Activated CD4-positive, alpha-beta T cell treated with anti-CD3 and anti-CD28 coated beads, Interleukin-2, amount 50 U/mL, for 4 hours (primary cell): ENCODE data around the gene ATG9B.

Experiments used
- DNase-seq, 2 experiments: peaks; one replicate each; pipeline ENCODE4 v3.0.0-alpha.2; 2020

ATG9B gene

DNA sequence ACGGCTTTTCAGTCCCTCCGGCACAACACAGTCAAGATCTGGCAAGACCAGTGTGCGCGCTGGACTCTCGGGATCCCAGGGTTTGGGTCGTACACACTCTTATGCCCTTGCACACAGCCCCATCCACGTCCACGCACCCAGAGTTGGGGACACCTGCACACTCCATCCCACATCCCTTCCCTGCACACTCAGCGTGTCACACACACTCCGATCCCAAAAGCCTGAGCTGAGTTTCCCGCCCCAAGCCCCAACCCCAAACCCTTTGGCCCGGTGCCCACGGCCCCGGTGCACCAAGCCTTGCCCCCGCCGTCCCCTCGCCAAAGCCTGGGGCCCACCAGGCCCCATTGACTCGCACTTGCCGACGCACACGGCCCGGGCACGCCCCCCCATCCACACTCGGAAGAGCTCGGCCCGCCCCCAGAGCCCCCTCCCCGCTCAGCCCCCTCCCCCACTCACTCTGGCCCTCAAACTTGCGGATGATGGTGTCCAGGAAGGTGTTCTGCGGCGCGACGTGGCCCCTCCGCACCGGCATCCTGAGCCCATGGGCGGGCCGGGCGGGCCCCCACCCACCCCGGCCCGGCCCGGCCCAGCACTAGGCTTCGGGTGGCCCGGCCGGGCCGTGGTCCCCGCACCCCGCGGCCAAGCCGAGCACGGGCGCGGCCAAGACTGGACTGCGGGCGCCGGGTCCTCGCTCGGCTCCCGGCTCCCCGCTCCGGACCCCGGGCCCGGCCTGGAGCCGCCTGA lies 46.7 kb downstream of the ATG9B start:
- no peak for DNase-seq

DNA sequence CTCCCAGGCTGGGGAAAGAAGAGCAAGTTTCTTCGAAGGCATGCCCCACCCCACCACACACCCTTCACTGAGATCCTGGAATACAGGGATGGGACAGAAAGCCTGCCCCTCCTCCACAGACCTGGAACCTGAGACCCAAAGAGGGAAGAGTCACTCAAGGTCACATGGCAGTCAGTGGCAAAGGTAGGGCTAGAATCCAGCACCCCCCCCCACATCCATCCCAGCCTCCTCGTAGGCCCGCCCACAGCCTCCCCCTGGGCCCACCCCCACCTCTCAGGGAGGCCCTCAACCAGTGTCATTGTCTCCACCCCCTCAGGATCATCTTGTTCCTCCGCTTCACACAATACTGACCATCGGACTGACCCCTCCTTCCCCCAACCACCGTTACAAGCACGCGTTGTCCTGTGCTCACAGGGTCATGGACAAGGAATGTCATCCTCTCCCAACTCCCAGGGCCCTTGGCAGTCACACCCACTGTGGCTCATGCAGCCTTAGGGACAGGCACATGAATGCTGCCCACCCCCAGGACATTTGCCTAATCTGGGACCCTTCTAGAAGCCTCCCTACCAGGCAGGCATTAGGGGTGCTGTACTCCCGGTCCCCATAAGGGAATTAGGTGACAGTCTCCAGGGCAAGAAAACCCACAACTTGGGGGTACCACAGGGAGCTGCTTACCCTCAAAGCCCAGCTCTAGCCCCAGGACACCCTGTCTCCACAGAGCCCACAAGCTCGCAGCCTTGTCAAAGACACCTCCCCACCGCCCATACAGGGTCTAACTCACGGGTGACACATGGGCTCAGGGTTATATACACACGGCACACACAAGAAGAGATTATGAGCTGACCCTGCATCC lies 47.5 kb downstream of the ATG9B start:
- no peak for DNase-seq

DNA sequence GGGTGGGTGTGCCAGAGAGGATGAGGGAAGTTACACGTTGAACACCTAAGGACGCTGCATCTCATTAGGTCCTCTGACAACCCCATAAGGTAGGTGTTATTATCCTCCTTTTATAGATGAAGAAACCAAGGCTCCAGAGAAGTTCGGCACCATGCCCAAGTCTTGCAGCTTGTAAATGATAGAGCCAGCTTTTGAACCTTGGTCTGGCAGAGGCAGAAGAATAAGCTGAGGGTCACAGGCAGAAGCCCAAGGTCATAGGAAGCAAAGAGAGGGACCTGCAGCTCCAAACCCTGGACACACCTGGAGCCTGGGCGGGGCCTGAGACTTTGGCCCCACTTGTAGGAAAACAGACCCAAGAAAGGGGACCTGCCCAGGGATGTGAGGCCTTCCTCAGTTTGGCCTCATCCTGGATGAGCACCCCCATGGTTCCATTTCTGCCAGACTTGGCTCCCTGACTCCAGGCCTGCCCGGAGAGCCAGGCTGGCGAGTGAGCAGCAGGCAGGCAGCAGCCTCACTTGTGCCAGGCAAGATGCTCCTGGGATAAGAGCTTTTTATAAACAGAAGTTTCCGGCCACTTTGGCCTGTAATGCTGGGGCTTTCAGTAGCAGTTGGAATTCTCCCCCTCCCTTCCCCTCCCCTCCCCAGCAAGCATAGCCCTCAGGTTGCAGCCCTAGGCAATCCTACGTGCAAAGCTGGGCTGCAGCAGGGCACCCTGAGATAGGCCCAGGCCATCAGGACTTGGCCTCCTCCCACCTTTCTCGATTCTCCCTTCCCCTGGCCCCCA lies 48.6 kb downstream of the ATG9B start:
- DNase-seq: no peak

DNA sequence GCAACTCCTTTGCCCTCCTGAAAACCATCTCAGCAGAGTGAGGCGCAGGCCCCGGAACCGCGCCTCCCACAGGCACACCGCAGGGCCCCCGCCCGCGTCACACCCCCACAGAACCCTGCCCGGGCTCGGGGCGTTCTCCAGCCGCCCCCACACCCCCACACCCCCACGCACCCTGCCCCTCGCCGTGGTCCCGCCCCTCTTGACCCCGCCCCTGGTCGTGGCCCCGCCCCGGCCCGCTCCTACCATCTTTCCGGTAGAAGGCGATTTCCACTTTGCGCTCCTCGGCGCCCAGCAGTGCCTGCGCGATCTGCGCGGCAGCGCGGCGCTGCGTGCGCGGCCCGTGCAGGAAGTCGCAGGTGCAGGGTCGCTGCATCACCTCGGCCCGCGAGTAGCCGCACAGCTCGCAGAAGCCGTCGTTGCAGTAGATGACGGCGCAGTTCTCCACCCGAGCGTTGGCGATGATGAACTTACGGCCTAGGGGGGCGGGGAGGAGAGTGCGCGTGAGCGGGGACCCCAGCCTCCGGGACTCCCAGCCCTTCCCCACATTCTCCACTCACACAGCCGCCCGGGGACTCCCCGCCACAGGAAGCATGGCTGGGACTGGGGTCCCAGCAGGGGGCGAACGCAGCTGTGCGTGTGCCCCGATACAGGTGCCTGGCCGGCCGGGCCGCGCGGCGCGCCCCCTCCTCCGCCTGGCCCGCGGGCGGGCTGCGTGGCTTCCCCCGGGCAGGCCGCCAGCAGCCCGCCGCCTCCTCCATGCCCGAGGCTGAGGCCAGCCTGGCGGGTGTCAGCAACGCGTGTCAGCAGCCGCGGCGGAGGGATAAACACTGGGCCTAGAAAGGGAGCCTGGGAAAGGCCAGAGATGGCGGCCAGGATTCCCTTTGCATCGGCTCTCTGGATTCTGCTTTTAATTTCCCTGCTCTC lies 49.6 kb downstream of the ATG9B start:
- DNase-seq: peak; percentile 85 to 86

DNA sequence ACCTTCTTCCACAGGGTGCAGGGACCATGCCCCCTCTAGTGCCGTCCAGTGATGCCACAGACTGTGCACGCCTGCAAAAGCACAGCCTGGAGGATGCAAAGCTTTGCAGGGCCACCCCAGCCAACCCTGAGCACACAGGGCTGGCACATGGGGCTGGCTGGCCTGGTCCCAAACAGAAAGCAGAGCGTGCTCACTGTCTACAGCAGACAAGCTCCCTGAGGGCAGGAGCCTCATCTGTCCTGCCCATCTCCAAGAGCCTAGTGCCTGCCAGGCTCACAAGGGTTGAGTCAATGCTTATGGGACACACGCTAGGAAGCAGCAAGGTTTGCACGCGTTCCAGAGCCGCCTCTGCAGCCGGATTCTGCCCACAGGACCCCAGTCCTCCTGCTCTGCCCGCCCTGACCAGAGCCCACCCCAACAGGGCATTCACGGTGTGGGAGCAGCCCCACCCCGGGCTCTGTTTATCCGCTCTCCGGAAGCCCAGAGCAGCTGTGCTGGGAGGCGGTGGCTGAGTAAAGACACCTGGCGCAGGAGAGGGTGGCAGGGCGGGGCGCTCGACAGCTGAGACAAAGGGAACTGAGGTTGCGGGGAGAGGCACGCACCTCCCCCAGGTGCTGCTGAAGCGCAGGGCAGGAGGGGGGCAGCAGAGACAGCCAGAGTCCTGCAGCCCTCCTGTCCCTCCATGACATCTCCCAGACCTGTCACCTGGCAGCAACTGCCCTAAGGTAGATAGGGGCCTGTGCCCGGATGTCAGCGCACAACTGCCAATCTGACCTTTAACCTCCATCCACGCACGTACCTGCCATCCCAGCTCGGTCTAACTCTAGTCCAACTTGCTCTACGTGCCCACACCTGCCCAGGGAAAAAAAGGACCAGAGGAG lies 50.5 kb downstream of the ATG9B start:
- no peak for DNase-seq

DNA sequence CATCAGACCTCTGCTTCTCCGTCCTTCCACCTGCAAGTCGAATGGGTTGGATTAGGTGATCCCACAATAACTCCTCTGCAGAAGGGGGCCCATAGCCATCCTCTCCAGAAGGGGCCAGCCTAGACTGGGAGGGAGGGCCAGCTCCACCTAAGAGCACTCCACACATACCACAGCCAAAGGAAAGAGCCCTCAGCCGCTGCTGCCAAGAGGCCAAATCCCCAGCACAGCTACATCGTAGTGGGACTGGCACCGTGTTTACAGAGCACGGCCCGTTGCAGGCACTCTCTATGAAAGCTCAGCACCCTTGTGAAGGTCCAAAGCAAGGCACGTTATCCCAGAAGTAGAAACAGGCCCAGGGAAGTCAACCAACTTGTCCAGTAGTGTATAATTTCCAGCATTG lies 51.6 kb downstream of the ATG9B start:
- no peak for DNase-seq

DNA sequence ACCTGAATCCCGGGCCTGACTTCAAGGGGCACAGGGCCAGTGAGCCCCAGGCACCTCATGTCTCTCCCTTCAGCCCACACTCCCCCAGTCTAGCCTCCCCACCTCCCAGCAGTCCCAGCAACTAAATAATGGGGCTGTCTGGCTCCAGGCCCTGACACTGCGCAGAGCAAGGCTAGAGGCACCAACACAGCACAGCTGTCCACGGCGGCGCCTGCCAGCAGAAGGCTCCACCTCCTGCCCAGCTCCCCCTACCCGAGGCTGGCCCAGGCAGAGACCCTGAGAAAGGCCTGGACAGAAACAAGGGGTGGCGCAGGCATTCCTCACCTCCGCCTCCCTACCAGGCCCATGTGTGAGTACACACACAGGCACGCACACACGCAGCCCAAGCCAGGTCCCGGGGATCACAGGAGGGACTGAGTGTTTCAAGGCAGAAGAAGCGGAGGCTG lies 52.2 kb downstream of the ATG9B start:
- no peak for DNase-seq

DNA sequence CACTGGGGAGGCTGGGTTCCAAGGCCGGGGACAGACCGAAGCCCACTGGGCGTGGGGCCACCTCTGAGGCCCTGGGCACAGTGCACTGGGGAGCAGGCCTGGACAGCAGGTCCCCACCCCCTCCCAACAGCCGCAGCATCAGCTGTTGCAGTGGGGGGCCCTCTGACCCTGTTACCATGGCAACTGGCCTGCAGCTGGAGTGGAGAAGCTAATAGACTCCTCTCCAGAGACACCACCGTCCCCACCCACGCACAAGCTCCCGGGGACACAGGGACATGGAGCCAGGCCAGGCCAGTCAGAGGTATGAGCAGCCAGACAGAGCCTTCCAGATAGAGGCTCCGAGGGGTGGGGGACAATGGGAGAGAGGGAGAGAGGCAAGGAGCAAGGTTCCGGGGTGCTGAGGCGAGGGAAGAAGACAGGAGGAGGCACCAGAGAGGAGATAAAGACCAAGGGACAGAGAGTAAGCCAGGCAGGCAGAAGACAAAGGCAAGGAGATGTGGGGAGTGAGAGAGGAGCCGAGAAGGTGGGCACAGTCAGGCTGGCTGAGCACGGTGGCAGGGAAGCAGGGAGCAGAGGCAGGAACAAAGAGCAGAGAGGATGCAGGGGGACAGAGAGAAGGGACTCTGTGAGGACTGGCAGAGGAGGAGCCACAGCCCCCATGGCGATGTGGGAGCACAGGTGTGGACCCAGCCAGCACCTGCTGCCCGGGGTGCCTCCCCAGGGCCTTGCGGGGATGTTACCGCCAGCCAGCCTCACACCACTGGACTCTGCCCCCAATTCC lies 52.9 kb downstream of the ATG9B start:
- DNase-seq: no peak

DNA sequence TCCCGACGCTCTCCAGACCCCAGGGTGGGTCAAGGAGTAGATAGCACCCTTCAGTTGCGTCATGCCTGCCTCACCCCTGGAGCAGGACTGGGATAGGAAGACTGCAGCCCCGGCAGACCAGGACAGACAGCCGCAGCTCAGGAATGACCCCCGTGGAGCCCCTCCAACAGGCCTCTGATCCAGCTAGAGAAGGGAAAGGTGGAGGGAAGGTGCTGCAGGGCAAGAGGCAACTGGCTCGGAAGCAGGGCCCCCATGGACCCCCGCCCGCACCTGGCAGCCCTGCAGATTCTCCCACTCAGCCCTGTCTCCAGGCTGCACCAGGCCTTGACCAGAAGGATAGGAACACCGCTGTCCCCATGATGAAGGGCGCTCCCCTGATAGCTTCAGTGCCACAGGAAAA lies 53.9 kb downstream of the ATG9B start:
- no peak for DNase-seq

DNA sequence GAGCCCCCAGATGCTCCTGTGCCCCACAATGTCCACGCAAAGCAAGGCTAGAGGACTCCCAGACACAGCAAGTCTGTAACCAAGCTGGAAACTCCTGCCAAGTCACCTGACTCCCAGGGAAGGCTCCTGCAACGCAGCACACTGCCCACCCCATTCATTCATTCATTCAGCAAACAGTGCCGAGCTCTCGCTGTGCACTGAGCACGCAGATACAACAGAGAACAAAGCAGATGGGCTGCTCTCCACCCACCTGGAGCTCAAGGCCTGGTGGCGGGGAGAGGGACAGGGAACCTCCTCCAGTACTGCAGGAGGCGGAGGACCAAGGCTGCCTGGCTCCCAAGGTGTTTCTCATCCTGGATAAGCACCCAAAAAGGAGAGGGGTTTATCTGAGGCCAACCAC lies 54.8 kb downstream of the ATG9B start:
- no peak for DNase-seq

DNA sequence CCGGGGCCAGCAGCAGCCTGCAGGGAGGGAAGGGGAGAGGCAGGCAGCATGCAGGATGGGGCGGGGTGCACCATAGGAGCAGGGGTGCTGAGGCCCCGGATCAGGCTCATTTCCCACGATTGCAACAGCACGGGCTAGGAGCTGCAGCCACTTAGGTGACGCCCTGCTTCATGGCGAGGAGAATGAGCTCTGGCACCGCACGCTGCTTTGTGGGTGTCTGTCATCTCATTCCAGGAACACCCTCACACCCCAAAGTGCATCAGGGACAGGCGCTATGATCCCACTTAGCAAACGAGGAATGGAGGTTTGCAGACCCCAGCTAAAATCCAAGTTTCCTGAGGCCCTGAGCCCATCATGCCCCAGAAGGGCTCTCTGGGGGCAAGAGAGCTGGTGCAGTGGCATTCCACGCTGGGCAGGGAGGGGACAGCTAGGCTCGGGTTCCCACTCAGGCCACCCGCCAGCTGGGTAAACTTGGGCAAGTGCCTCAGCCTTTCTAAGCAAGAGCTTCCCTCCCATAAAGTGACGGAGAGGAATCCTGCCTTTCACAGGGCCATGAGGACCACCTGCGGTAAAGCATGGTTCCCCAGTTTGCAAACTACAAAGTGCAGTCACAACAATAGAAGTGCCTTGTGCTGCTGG lies 55.4 kb downstream of the ATG9B start:
- DNase-seq: no peak

DNA sequence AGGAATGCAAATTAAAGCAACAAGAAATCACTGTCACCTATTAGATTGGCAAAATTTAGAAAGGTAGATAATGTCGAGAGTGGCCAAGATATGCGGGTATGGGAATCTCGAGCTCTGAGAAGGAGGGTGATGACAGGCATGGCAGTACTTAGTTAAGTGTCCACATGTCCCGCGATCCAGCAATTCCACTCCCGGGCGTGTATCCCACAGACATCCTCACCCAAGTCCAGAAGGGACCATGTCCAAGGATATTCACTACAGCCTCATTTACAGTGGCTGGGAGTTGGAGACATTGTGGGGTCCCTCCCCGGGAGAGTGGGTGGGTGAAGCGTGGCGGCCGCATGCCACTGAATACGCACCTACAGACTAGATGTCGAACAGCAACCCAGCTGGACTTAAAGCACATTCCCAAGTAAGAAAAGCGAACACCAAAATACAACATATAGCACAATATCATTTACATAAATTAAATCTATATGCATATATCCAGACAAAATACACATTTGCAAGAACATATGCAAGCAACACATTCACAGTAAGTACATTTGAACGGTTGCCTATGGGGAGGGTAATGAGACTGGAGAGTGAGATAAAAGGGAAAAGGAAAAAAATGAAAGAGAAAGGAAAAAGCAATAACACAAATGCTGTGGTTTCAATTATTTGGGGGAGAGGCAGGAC lies 56.1 kb downstream of the ATG9B start:
- DNase-seq: no peak

DNA sequence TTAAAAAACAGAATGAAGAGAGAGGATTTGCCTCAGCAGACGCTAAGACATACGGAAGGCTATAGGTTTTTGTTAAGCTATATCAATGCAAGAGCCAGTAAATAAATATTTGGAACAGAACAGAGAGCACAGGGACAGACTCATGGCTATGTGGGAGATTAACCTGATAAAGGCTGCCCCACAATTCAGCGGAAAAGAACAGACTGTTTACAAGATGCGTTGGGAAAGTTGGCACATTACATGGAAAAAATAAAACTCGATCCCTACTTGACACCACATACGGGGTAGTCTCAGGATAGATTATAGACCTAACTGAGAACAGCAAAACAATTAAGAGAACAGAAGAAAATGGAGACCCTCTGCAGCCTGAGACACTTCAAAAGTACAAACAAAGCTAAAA lies 56.9 kb downstream of the ATG9B start:
- DNase-seq: no peak

DNA sequence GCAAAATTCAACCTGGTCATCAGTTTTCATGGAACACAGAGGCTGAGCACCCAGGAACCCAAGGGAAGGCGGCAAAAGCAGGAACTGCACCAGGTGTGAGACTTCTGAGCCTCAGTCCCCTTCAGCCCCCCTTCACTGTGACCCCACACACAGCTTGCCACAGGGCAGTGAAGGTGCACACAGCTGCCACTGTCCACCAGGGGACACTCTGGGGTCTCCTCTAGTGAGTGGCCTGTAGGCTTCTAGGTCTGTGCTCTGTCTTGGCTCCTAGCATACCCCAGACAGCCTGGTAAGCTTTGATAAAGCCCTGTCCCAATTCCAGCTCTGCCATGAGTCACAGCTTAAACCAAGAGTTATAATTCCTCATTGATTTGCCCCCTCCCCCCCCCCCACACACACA lies 58.3 kb downstream of the ATG9B start:
- DNase-seq: no peak

DNA sequence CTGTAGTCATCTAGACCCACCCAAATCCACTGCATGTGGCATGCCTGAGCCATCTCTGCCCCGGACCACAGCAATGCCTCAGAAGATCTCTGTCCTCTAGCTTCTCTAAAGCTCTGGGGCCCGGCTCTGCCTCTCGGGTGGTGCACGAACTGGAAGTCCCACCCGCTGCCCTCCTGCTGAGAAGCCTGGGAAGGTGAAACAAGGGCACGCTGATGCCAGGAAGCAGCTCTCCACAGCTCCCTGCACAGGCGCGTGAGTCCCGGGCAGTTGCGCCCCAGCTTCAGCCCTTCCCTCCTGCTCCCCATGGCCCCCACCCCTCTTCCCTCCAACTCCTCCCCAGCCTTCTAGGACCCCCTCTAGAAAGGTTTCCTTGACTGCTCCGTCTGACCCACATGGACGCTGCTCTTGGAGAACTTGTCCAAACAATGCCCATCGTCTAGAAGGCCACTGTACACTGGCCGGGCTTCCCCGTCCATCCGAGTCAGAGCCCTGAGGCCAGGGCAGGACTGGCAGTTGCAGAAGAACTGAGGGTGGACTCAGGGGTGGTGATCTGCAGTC lies 58.9 kb downstream of the ATG9B start:
- no peak for DNase-seq
